Stromal cell of bone marrow (primary cell): ENCODE results near the gene PDZD2.
"Not testable (repeated sequence)": the region's sequence is repeated elsewhere in the genome, so short reads cannot be mapped to it uniquely, and the experiment has no call there.

Source experiments
- DNase-seq: peaks from one replicate; pipeline ENCODE4 v3.0.0-alpha.2; 2012; ENCODE audit warnings: low read depth

Gene PDZD2

DNA sequence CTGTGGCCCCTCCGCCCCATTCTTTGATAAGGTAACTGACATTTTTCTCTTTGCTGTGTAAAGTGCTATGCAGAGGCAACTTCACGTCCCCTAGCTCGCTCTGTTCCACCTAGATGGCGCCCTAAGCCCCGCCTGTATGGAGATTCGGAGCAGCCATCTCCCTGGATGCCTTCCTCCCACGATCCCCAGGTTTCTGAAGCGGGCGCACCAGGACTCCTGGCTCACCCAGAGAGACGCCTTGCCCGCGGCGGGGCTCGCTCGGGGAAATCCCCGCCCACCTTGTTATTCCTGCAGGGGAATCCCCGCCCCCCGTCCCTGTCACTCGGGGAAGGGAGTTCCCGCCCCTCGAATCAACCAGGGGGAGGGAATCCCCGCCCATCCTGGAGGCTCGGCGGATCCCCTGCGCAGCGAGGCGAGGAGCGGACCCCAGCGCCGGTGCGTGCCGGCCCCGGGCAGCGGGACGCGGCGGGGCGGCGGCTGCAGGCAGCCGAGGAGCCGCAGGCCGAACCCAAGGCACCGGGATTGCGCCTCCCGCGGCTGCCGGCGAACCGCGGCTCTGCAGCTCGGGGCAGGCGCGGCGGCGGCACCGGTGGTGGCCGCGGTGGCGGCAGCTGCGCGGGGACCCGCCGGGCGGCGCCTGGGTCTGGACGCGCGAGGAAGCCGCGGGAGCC lies at the start of gene PDZD2:
Gene PDZD2 (plus strand): TSS at position 384 of the 671 bp plus-strand sequence.
- DNase-seq, result peak; percentile 23

DNA sequence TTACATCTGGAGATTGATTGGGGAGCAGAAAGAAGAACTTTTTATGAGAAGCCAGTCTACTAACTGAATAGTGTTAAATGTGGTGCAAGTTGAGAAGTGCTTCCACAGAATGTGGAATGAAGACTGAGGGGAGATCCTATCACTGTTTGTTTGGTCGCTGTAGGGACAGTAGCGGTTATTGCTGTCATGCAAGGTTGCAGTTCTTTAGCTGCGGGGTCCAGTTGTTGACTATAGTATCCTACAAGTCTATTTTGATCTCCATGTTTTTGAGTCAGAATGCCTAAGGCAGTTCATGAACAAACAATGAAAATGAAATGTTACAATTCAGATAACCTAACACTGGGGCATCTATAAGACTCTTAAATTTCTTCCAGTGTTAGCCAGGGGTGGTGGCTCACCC lies 45.3 kb upstream of the PDZD2 start:
- no peak for DNase-seq

DNA sequence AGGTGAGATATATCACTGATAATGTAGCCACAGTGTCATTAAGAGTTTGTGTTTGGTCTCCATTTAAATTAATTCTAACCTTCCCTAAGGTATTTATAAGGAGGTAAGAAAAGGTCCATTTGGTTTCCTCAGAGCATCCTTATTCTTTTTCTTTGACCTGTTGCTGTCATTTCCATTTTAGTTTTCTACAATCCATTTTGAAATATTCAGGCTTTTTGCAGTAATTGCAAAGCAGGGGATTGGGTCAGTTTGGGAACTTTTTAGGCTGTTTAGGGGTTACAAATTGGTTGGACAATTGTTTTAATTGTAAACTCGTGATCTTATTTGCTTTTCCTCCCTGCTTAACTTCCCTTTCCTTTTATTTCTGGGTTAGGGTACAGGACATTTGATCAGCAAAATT lies 42.6 kb upstream of the PDZD2 start:
- DNase-seq, result no peak

DNA sequence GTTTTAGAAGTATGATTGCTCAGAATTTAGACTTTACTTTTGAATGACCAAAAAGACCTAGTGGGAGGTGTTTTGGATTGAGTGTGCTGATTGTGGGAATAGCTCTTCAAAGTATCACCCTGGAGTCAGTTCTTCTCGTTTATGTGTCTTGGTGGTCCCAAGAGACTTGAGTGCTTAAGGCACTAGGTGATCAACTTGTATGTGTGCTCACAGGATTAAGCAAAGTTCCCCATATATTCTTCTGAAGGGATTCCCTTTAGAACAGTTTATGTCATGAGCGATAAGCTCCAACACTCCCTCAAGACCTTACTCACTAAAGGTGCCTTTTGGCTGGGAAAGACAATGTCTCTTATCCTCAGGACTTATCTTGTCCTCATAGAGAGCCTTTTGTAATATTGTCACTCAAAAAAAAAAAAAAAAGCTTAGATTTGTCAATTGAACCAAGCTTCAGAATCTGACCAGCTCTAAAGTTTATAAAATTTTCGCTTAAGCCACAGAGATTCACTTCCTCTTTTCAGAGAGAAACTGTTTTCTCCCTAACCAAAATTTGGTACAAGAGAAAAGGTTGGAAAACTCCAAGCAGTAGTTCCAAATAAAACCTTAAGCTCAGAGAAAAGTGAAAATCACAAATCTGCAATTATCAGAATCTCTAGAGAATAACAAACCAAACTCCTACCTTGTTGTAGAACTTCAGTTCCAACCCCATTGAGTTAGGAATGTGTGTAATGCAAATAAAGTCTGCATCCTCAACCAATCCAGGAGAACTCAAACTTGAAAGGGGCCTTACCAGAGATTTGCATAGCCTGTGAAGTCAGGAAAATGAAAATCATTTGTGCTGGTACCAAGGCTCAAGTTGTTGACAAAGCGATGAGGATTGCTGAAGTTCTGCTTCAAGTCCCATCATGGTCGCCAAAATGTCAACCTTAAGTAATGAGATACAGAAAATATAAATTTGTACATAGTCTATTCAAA lies 40.0 kb upstream of the PDZD2 start:
- DNase-seq, result no peak

DNA sequence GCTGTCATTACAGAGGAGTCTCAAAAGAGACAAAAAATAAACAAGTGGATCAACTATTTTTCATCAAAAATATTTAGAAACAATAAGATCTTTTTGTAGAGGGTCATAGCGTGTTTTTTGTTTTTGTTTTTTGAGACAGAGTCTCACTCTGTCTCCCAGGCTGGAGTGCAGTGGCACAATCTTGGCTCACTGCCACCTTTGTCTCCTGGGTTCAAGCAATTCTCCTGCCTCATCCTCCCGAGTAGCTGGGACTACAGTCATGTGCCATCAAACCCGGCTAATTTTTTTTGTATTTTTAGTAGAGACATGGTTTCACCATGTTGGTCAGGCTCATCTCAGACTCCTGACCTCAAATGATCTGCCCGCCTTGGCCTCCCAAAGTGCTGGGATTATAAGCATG lies 36.6 kb upstream of the PDZD2 start:
- DNase-seq, result not testable (repeated sequence)

DNA sequence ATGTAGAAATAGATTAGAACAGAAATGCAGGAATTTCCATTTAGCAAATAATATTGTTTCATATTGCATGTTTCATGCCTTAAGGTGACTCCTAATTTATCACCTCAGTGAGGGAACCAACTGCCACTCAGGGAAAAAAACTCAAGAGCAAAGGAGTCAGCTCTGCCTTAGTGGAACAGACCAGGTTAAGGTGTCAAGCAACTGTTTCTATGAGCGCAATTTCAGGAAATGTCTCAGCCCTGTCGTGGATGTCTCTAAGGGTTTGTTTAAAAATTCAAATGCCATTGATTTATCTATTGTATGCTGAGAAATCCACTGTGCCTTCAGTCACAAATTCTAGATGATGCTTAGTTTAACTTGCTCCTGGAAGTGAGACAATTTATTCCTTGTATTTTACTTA lies 34.7 kb upstream of the PDZD2 start:
- DNase-seq, result no peak

DNA sequence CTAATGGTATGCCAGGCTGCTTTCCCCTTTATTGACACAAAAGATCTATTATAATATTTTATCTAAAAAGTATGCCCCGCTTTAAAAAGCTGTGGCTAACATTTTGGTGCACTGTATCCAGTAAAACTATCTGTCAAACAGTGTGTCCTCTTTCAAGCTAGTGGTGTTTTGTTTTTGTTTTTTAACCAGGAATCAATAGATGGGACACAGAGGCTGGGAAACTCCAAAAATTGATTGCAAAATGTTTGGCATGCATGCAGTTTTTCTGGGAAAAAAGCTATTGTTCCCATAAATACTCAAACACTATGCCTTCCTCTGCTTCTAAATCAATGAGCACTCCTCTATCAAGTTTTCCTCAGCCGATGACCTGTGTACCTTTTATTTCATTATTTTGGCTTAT lies 34.3 kb upstream of the PDZD2 start:
- no peak for DNase-seq

DNA sequence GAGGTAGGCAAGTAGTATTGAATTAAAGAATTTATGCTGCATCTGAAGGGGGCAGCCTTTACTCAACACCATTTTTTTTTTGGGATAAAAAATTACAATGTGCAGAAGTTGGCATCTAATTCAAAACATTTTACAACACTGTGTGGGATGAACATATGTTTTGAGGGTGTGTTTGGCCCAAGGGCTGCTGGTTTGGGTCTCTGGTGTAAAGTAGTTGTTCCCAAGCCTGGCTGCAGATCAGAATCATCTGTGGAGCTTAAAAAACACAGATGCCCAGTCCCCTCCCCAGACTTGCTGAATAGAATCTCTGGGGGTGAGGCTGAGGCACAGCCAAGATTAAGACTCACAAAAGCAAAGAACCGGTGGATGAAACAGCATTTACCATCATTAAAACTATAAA lies 33.0 kb upstream of the PDZD2 start:
- no peak for DNase-seq

DNA sequence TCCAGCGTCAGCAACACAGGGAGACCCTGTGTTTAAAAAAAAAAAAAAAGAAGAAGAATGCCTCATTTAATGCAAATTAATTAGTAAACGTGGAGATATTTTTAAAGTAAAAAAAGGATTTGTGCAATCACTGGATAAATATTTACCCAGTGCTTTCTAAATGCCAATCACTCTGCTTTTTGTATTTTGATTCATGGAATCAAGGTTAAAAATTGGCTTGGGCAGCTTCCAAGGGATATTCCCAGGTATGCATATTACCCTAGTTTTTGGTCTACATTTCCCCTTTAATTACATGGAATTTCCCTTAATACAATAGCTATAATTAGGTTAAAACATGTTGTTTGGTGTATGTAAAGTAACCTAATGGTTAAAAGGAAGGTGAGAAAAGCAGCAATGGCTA lies 31.4 kb upstream of the PDZD2 start:
- DNase-seq, result no peak

DNA sequence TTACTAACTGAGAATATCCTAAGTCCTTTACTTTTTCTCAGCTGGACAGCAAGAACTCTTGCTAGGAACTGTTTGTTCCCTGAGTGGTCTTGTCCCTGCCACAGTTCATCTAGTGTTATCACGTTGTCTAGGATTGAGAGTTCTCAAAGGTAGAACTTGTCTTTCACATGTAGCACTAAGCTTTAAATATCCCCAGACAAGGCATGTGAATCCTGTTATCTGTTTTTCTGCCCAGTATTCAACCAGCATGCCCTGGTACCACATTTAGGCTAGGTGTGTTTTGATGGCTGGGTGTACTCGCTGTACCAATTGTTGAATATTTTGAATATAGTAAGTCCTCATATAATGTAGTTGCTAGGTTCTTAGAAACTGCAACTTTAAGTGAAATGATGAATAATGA lies 27.9 kb upstream of the PDZD2 start:
- no peak for DNase-seq

DNA sequence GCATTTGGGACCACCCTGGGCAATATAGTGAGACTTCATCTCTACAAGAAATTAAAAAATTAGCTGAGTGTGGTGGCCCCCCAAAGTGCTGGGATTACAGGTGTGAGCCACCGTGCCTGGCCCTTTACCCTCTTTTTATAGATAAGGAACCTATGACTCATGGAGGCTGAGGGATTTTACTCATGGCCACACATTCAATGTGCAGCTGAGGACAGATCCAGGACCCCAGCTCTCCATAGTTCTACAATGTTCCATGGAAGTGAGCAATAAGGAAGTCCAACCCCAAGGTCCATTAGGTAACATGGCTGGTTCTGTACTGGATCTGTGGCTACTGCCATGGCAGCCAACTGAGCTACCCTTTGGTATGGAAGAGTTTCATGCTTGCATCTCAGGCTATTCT lies 25.3 kb upstream of the PDZD2 start:
- DNase-seq, result no peak

DNA sequence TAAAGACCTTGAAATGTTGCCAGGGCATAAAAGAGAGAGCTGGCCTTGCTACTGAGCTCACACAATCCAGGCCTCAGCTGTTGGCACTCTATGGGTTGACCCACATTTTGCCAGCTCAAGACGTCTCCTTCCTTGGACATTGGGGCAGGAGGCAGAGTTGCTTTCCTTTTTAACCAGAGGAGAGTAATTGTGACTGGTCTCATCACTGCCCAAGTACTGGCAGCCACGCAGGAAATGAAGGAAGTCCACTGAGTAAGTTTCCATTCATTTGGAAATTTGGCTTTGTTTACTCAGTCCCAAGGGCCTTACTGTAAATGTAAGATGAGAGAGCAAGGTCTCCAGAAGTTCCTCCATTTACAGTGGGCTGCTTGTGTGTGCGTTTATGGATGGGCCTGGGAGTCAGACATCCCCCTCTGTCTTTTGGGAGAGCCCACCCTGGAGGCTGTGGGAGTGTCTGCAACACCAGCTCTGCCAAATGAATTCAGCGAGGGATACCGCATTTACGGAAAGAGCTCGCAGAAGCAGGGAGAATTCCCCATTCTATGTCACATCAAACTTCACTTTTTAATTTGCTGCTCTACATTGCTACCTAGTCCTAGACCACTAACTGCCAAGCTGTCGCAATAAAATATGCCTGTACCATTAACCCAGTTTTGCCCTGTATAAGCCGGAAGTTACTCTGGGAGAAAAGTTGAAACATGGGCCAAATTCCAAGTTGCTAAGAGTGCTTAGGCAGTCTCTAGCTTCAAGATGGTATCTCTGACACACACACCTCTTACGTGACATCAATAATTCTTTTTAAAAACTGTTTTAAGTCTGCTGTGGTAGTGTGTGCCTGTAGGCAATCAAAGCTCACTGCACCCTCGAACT lies 24.5 kb upstream of the PDZD2 start:
- peak; percentile 70 for DNase-seq

DNA sequence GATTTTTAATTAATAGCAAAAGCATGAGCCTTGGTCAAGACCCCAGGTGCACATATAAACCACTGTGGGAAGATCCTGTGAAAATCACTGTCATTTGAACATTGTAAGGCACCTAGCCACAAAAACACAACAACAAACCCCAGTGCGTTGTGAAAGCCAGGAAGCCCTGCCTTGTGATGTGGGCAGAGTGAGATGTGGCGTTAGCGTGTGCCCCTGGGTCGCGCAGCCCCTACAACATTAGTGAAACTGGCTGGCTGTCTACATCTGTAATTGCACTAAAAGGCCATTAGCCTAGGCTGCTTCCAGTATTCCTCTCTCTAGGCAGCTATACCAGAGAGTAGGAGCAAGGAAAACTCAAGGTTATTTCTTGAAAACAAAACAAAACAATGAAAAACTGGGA lies 21.1 kb upstream of the PDZD2 start:
- no peak for DNase-seq

DNA sequence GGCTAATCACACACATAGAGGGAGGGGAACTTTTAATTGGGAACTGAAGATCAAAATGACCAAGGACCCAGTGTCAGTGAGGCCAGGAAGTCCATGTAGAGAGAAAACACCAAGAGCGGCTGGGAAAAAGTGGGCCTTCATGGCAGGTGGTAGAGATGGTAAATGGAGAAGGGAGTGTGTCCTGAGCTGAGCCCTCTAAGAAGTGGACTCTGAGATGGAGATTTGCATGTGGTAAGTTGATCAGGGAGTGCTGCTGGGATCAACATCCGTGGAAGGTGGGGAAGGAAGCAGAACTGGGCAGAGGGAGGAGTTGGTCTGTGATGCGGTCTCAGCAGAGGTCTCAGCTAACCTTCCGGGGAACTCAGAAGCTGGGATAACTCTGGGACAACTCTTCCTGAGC lies 18.9 kb upstream of the PDZD2 start:
- no peak for DNase-seq

DNA sequence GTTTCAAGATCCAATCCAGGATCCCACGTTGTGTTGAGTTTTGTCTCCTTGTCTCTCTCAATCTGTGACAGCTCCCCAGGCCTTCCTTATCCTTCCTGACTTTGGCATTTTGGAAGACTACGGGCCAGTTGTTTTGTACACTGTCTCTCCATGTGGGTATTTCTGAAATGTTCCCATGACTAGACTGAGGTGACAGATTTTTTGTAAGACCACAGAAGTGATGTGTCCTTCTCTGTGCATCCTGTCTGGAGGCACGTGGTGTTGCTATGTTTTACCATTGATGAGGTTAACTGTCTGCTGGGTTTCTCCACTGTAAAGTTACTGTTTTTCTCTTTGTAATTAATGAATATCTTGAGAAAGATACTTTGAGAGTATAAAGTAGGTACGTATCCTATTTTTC lies 15.7 kb upstream of the PDZD2 start:
- no peak for DNase-seq

DNA sequence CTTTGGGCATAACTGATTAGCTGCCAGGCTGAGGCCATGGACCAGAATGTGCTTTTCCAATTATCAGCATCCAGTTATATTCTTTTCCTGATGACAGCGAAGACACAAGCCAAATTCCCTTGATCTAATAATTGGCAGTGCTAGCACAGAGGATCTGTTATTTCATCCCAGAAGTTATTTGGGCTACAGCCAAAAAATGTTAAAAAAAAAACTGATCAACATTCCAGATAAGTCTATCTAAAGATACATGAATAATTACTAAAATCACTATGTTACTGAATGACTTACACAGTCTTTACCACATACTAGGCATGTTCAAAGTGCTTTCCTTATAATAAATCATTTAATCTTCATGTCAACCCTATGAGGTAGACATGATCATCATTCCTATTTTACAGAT lies 13.5 kb upstream of the PDZD2 start:
- no peak for DNase-seq

DNA sequence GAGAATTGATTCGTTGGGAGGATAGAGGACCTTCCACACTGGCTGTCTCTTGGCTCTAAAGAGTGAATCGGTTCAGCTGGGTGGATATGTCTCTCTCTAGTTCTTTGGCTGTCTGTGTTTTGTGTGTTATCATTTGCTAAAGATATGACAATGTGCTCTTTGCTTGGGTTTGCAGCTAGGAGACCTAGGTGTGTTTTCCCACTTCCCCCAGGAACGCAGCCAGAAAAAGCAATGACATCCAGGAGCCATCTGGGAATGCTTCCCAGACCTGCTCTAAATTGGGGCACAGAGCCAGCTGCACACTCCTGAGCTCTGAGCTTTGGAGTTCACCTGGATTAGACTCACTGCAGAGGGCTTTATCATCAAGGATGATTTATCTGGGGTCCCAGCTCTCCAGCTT lies 12.8 kb upstream of the PDZD2 start:
- DNase-seq, result no peak

DNA sequence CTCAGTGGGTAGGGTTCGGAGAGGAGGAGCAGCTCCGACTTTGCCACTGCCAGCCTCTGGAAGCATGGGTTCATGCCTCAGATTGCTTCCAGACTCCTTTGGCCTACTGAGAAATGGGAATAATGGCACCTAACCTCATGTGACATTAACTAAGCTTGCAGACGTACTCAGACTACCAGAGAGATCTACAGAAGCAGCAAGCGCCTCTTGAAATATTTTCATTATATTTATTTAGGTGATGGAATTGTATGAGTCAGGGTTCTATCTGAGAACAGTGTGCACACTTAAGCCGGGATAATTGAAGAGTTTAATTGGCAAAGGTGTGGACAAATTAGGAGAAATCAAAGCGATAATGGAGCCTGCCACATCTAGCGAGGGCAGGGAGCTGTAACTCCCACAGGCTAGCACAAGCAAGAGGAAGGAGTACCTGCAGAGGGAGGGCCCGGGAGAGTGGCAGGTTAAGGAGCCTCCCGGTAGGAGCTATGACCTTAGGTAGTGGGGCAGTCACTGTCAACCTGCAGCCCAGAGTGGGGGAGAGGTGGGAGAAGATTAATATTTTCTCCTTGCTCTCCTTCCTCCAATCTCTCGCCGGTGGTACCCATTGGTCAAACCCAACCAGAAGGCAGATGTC lies 12.2 kb upstream of the PDZD2 start:
- DNase-seq, result no peak

DNA sequence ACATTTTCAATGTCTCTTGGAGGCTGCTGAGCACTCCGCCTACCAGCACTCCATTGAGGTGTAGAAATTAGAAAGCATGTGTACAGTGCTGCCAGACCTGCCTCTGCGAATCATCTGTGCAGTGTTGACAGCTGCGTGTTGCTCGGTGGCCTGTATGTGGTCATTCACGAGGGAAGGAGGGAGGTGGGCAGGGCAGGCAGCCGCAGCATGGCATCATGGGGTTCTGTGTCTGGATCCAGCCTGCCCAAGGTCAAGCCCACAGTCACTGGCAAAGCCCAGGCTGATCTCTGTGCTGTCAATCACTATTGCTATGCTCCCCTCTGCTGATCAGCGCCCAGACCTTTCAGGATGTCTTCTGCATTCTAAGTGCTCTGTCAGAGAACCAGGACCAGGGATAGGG lies 8.0 kb upstream of the PDZD2 start:
- no peak for DNase-seq

DNA sequence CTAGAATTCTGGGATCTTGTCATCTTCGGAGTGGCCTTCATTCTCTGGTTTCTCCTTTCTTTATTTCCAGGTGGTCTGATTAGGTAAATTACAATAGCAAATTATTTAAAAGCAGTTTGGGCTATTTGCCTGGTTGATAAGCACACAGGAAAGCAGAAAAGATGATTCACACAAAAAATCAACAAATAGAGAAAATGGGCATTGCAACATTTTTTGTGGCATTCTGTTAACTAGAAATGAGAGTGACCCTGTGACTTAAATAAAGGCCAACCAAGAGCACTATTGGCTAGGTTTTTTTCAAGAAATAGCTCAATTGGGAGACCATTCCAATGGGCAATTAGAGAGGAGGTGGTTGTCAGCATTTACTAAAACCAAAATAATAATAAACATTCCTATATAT lies 6.5 kb upstream of the PDZD2 start:
- DNase-seq, result no peak

DNA sequence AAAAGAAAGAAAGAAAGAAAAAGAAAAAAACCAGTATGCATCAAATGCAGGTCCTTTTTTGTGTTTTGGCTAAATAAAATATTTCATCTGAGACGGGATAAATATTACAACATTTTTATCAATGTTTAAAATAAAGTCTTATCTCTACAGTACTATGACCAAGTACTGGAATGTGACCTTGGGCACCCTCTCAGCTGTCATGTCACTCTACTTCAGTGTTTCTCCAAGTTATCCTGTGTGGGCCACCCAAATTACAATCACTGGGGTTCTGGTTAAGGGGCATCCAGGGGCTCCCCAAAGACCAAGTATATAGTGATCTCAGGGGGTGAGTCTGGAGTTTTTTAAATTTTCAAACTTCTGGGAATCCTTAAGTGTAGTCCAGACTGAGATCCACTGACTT lies 3.5 kb upstream of the PDZD2 start:
- no peak for DNase-seq

DNA sequence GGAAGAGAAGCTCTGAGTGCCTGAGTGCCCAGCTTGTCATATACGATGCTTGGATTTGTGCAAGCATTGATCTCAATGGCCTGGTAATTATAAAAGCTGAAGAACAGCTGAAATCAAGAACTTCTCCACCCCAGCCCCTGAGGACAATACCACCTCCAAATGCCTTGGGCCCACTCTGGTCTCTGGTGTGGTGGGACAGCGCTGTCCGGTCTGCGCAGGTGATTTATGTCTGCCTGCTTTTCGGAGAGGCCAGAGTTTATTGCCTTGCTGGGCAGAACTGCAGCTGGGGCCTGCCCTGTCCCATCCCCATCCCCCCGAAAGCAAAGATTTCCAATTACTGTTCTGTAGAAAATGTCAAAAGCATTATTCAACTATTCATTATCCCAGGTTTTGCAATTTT lies 1.1 kb upstream of the PDZD2 start:
- DNase-seq, result no peak
